ENCODE measurements around the gene ETS1.

DNA sequence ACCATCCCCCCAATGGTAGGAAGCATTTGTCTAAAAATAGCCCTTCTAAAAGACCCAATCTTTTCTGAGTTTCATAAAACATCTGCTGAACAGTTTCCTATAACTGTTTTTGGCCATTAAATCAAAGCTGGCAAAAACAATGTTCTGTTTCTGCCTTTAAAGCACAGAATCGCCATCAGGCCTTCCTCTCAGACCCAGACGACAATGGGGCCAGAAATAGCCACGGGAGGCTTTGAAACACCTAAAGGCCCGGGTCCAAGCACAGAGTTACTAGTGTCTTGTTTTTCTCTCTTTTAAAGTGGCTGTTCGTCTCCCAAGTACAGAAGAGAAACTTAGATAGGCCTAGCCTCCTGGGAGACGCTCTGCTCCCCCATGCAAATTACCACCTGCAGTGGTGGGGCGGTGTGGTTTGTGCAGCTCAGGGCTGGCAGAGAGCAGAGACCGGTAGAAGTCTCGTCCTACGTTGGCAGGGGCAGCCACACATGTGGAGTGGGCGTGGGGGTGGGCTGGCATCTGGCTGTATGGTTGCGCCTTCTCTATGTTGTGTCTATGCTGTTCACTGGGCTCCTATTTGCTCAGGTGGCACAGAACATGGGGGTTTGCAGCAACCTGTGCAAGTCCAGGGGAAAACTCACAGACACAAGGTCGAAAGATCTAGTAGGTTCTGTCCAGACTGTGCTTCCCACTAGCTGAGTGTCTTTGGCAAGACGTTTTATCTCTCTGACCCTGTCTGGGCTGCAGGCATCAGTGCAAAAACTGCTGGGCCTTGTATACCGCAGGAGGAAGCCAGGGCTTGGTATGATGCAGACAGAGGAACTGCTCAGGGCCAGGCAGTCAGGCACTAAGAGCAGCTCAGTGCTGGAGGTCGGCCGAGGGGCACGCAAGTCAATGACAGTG is 23.6 kb upstream of the ETS1 start:
- TF ChIP-seq POLR2A (IDR thresholded peaks at IDR 0.05; ENCODE audit: extremely low read depth, insufficient read length) (no peak), MYC (IDR thresholded peaks at IDR 0.05; ENCODE audit: low read depth, low read length) (no peak)
- TF ChIP-seq, protein P1, sequence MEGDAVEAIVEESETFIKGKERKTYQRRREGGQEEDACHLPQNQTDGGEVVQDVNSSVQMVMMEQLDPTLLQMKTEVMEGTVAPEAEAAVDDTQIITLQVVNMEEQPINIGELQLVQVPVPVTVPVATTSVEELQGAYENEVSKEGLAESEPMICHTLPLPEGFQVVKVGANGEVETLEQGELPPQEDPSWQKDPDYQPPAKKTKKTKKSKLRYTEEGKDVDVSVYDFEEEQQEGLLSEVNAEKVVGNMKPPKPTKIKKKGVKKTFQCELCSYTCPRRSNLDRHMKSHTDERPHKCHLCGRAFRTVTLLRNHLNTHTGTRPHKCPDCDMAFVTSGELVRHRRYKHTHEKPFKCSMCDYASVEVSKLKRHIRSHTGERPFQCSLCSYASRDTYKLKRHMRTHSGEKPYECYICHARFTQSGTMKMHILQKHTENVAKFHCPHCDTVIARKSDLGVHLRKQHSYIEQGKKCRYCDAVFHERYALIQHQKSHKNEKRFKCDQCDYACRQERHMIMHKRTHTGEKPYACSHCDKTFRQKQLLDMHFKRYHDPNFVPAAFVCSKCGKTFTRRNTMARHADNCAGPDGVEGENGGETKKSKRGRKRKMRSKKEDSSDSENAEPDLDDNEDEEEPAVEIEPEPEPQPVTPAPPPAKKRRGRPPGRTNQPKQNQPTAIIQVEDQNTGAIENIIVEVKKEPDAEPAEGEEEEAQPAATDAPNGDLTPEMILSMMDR (IDR thresholded peaks at IDR 0.05; ENCODE audit: low read depth, low read length): no peak
